GM12878 (cell line): Measurements from ENCODE around the gene RANBP6. TPM values are rescaled to one million over a fixed set of nuclear protein-coding genes. Genes with fewer than 3 reads are reported as not detected.

Experiments
- ATAC-seq: fragments of 200-7000 bp; cut with Tn5 transposase; 3 replicates; pipeline ENCODE4 v1.9.1; 2020; ENCODE audit warnings: mild to moderate bottlenecking, moderate library complexity
- BruUV-seq: library from RNA; stranded (reverse); fragments of 400-500 nt; replicated peaks from 2 replicates; lab custom pipeline; 2021; lab: Mats Ljungman, UMichigan
- CTCF ChIA-PET: fragments of 300-600 bp; sonication (Branson Sonifier 250); formaldehyde crosslinking; extraction: SDS; loops from one replicate; lab custom pipeline; 2021; ENCODE audit warnings: inconsistent platforms; lab: Yijun Ruan, JAX
- POLR2A ChIA-PET: fragments of 350-600 bp; formaldehyde crosslinking; extraction: SDS; loops from one replicate; lab custom pipeline; 2021; ENCODE audit warnings: inconsistent platforms; lab: Charles Lee
- RAD21 ChIA-PET: fragments of 300-600 bp; sonication (Branson Sonifier 250); formaldehyde crosslinking; loops from one replicate; lab custom pipeline; 2023; ENCODE audit warnings: antibody characterized with exemption; ENCODE audit not compliant: unreplicated experiment; lab: Charles Lee
- SMC1A ChIA-PET: fragments of 300-600 bp; sonication (Branson Sonifier 250); formaldehyde crosslinking; loops from one replicate; lab custom pipeline; 2023; ENCODE audit not compliant: unreplicated experiment, uncharacterized antibody; lab: Charles Lee
- DNase-seq: peaks from one replicate; pipeline ENCODE4 v3.0.0-alpha.2; 2011; ENCODE audit warnings: low read depth, low spot score
- FAIRE-seq: peaks from 3 replicates; lab custom pipeline; 2011; peaks lifted over from hg19 to GRCh38; lab: Jason Lieb, UNC
- H2AFZ ChIP-seq: 2 replicates; pipeline ENCODE4 v1.6.0; 2011; ENCODE audit warnings: low read depth, low read length, control low read depth; ENCODE audit not compliant: control insufficient read depth
- H3K27ac ChIP-seq: 2 replicates; pipeline ENCODE4 v1.5.1; 2011; ENCODE audit warnings: control low read depth; ENCODE audit not compliant: control insufficient read depth, insufficient read depth
- H3K27me3 ChIP-seq, 2 experiments: replicated peaks in 1 of 2; 2 replicates each; pipeline versions ENCODE4 v1.6.0 to v1.6.1; 2011; ENCODE audit warnings: low read length in 1 of 2; ENCODE audit not compliant: control insufficient read depth in 2 of 2, insufficient read depth in 2 of 2
- H3K36me3 ChIP-seq, 2 experiments: 2 replicates each; pipeline ENCODE4 v1.5.1; 2011; ENCODE audit warnings: low read length in 1 of 2; ENCODE audit not compliant: control insufficient read depth in 2 of 2, insufficient read depth in 2 of 2
- H3K4me1 ChIP-seq: 2 replicates; pipeline ENCODE4 v1.6.1; 2011; ENCODE audit warnings: mild to moderate bottlenecking, low read length, moderate library complexity, mixed read lengths; ENCODE audit not compliant: control insufficient read depth, insufficient read depth
- H3K4me2 ChIP-seq: 2 replicates; pipeline ENCODE4 v1.6.0; 2011; ENCODE audit warnings: control low read depth; ENCODE audit not compliant: control insufficient read depth, insufficient read depth
- H3K4me3 ChIP-seq: fragments of 200-600 bp; sonication (generic); 2 replicates; pipeline ENCODE4 v1.5.1; 2016
- H3K79me2 ChIP-seq: 2 replicates; pipeline ENCODE4 v1.6.0; 2011; ENCODE audit warnings: low read length; ENCODE audit not compliant: control insufficient read depth, insufficient read depth
- H3K9ac ChIP-seq: 2 replicates; pipeline ENCODE4 v1.8.0; 2011; ENCODE audit warnings: low read length, control low read depth, mixed read lengths; ENCODE audit not compliant: control insufficient read depth, insufficient read depth
- H3K9me3 ChIP-seq: replicated peaks from 3 replicates; pipeline ENCODE4 v1.5.1; 2011; ENCODE audit warnings: mild to moderate bottlenecking, low read length; ENCODE audit not compliant: control insufficient read depth, insufficient read depth
- H4K20me1 ChIP-seq: 2 replicates; pipeline ENCODE4 v1.6.0; 2011; ENCODE audit not compliant: control insufficient read depth, insufficient read depth
- FOS ChIP-seq: IDR thresholded peaks from 3 replicates; pipeline ENCODE4 v1.6.1; 2011; ENCODE audit warnings: borderline replicate concordance; ENCODE audit not compliant: insufficient read length; ENCODE audit errors: extremely low read depth
- KDM1A ChIP-seq: fragments of 200-600 bp; sonication (generic); IDR thresholded peaks from 2 replicates; pipeline ENCODE4 v1.6.1; 2016; ENCODE audit warnings: borderline replicate concordance
- MEF2A ChIP-seq: IDR thresholded peaks from 2 replicates; pipeline ENCODE4 v1.6.1; 2011; ENCODE audit warnings: low read depth, mild to moderate bottlenecking, low read length, moderate library complexity; ENCODE audit not compliant: insufficient read depth
- NR2C1 ChIP-seq: fragments of 450-650 bp; IDR thresholded peaks from 2 replicates; pipeline ENCODE4 v1.6.1; 2017; ENCODE audit warnings: antibody characterized with exemption, mild to moderate bottlenecking, moderate library complexity
- NRF1 ChIP-seq: conservative IDR thresholded peaks from 2 replicates; pipeline ENCODE4 v1.6.1; 2011; ENCODE audit warnings: mild to moderate bottlenecking, low read depth, low read length, improper control_type of control experiment
- RAD21 ChIP-seq: IDR thresholded peaks from 2 replicates; pipeline ENCODE4 v1.6.1; 2011; ENCODE audit warnings: mild to moderate bottlenecking, low read depth, low read length, moderate library complexity; ENCODE audit not compliant: insufficient read depth
- RFX5 ChIP-seq: IDR thresholded peaks from 2 replicates; pipeline ENCODE4 v1.6.1; 2011; ENCODE audit warnings: low read depth, low read length, improper control_type of control experiment
- RUNX3 ChIP-seq: IDR thresholded peaks from 2 replicates; pipeline ENCODE4 v1.6.1; 2012; ENCODE audit warnings: low read length, inconsistent platforms
- SMAD1 ChIP-seq: fragments of 450-650 bp; IDR thresholded peaks from 2 replicates; pipeline ENCODE4 v1.6.1; 2018; ENCODE audit warnings: mild to moderate bottlenecking, low read depth; ENCODE audit not compliant: partially characterized antibody
- STAT1 ChIP-seq: fragments of 450-650 bp; conservative IDR thresholded peaks from 2 replicates; pipeline ENCODE4 v1.6.1; 2014; ENCODE audit warnings: antibody characterized with exemption, mild to moderate bottlenecking
- YY1 ChIP-seq: IDR thresholded peaks from 2 replicates; pipeline ENCODE4 v1.6.1; 2011; ENCODE audit warnings: low read depth, mild to moderate bottlenecking, low read length
- WGBS: methylation state at CpG from one replicate; pipeline ENCODE4 v1.1.6; 2016; ENCODE audit warnings: low lambda C conversion rate; ENCODE audit not compliant: insufficient replicate concordance, insufficient coverage; ENCODE audit errors: missing lambda C conversion rate; 5-methylcytosine and 5-hydroxymethylcytosine counted together
- in situ Hi-C: fragments of 300-500 bp; cut with MboI; formaldehyde crosslinking; loops from 9 replicates; pipeline ENCODE4 v1.14.3; 2018; ENCODE audit warnings: mixed read lengths
- intact Hi-C: fragments of 100-400 bp; cut with micrococcal nuclease; formaldehyde crosslinking; loops from one replicate; pipeline ENCODE4 v1.14.2; 2022; ENCODE audit not compliant: unreplicated experiment
- polyA plus RNA-seq, 11 experiments: library from polyadenylated mRNA; depleted of rRNA in 4 of 11; unstranded in 6 of 11; stranded (reverse) in 5 of 11; fragments of >200 nt; fragmentation: Nextera tagmentation in 4 of 11; fragmentation: Illumina TruSeq in 1 of 11; extraction: Ambion mirVana in 4 of 11; extraction: Trizol in 1 of 11; gene quantifications; 1 replicate in 1 of 11; 2 replicates in 10 of 11; pipeline versions ENCODE4 v1.2.1 to v1.2.3, GENCODE V29; 2011 to 2016; ENCODE audit warnings: inconsistent platforms in 2 of 11, missing spikeins in 2 of 11, low read depth in 1 of 11
- total RNA-seq, 4 experiments: library from RNA; depleted of rRNA in 3 of 4; stranded (reverse); fragments of >200 nt in 3 of 4; fragmentation: Illumina TruSeq in 1 of 4; extraction: Trizol in 1 of 4; gene quantifications; 2 replicates each; pipeline versions ENCODE4 v1.2.1 to v1.2.3, GENCODE V29; 2013 to 2021
- TF ChIP-seq, protein P1 (sequence below): IDR thresholded peaks from 2 replicates; pipeline ENCODE4 v1.6.1; 2011; ENCODE audit warnings: borderline replicate concordance, low read depth, mild to moderate bottlenecking, moderate library complexity, low read length; ENCODE audit not compliant: insufficient read depth, poor library complexity, severe bottlenecking
- TF ChIP-seq, protein P2 (sequence below): IDR thresholded peaks from 2 replicates; pipeline ENCODE4 v1.6.1; 2011; ENCODE audit warnings: low read depth, low read length, improper control_type of control experiment, borderline replicate concordance

Gene RANBP6
- total and polyA plus RNA-seq, 10 of the 15 experiments (the other 5 are each of a cell fraction or from before 2014, with no cell fraction given) = 10.9 to 26.9 (median 19.4) TPM

DNA sequence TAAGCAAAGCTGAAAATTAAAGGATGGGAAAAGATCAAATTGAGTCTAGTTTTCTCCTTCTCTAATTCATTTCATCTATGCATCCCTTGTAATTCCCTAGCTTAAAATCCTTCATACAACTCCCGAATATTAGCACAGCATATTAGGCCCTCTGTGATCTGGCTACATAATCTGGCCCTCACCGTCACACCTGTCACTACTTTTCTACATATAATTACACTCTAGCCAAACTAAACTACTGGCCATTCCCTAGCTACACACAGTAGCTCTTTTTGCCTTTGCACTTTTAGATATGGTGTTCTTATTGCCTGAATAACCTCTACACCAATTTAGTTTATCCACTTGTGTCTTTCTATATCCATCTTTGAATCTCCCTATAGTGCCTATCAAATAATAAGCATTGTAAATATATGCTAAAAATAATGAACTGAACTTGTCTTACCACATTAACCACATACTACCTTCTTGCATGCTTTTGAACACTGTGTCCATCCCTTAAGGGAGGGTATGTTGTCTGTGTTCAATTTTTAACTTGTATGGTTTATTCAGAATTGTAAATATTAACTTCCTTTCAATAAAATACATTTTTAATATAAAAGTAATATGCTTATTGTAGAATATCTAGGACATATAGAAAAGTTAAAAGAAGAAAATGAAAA, 15.9 kb downstream of the RANBP6 start:
- FAIRE-seq (no peak), DNase-seq (no peak)
- H3K27ac ChIP-seq = no peak overlapping the region
- no peak for TF ChIP-seq KDM1A
- TF ChIP-seq RFX5 = no peak
- TF ChIP-seq SMAD1 = no peak
- peak; percentile 57 for TF ChIP-seq RUNX3
- TF ChIP-seq, all 136 proteins: peak for 1
- SMC1A ChIA-PET = interaction anchor here (0.8 to 3.4 kb wide), 13 partner anchors 9 to 113 kb away, joined by 3 to 13 read pairs (median 4); a partner anchor contains a TSS
- H3K9me3 ChIP-seq = no peaks in the 10 kb centered on the region
- no peak overlapping the region for H3K9ac ChIP-seq
- no peaks in the 10 kb centered on the region for H3K27me3 ChIP-seq
- RAD21 ChIA-PET = interaction anchor here (0.6 to 1.6 kb wide), 12 partner anchors 8 to 412 kb away, joined by 3 to 10 read pairs (median 3); a partner anchor contains a TSS
- no TSS peak for BruUV-seq
- H4K20me1 ChIP-seq = no peaks in the 10 kb centered on the region
- no peaks in the 10 kb centered on the region; the same call in 1 of the 2 replicates for H3K4me1 ChIP-seq
- POLR2A ChIA-PET = interaction anchor here (0.5 to 3.0 kb wide), 3 partner anchors 9 to 32 kb away, joined by 3 to 8 read pairs (median 4); partner anchors contain the start of gene RANBP6
- H3K36me3 ChIP-seq = no peaks in the 10 kb centered on the region
- no peak overlapping the region for H3K4me3 ChIP-seq
- CTCF ChIA-PET = interaction anchor here (0.6 to 1.8 kb wide), 8 partner anchors 22 to 181 kb away, joined by 3 to 8 read pairs (median 4); no protein-coding TSS in a partner anchor
- in situ Hi-C loops = no loop called here
- H3K79me2 ChIP-seq = peaks cover 21% of the 10 kb centered on the region
- intact Hi-C loops = loop anchor here (10.0 kb wide), 1 partner anchor 685 kb away; no protein-coding TSS in a partner anchor
- H3K4me2 ChIP-seq = no peak overlapping the region
- 91% methylated on average over 2 of the region's 2 CpGs for WGBS
- peak; percentile 56 for ATAC-seq
- no peak overlapping the region for H2AFZ ChIP-seq

DNA sequence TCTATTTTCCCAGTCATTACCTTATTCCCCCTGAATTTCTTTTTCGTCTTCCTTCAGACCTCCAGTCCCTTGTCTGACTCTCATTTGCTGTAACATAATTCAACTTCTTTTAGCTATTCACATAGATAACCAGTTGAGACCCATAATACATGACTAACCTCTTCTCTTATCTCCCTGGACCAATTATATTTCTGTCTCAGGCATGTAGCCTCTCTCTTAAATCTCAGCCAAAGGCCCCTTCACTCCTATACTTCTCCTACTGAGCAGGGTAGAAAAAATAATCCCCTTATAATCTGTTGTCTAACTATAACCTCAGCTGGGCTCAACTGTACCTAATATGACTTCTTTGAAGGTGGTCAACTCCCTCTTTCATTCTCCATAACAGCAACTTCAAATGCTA, 20.9 kb downstream of the RANBP6 start:
- no peak overlapping the region for H3K27ac ChIP-seq
- FAIRE-seq (no peak), DNase-seq (no peak), ATAC-seq (no peak)
- no peak overlapping the region for H3K4me3 ChIP-seq
- intact Hi-C loops = no loop called here
- TF ChIP-seq MEF2A (no peak), STAT1 (no peak), FOS (no peak), NR2C1 (no peak), YY1 (no peak), RAD21 (no peak), NRF1 (no peak)
- TF ChIP-seq, protein P1, sequence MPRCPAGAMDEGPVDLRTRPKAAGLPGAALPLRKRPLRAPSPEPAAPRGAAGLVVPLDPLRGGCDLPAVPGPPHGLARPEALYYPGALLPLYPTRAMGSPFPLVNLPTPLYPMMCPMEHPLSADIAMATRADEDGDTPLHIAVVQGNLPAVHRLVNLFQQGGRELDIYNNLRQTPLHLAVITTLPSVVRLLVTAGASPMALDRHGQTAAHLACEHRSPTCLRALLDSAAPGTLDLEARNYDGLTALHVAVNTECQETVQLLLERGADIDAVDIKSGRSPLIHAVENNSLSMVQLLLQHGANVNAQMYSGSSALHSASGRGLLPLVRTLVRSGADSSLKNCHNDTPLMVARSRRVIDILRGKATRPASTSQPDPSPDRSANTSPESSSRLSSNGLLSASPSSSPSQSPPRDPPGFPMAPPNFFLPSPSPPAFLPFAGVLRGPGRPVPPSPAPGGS = no peak
- TF ChIP-seq, protein P2, sequence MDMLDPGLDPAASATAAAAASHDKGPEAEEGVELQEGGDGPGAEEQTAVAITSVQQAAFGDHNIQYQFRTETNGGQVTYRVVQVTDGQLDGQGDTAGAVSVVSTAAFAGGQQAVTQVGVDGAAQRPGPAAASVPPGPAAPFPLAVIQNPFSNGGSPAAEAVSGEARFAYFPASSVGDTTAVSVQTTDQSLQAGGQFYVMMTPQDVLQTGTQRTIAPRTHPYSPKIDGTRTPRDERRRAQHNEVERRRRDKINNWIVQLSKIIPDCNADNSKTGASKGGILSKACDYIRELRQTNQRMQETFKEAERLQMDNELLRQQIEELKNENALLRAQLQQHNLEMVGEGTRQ = no peak
- no peaks in the 10 kb centered on the region for H4K20me1 ChIP-seq
- no peak overlapping the region for H2AFZ ChIP-seq
- H3K4me2 ChIP-seq = no peak overlapping the region
- no peaks in the 10 kb centered on the region for H3K9me3 ChIP-seq
- ChIA-PET CTCF (interaction anchor here (0.6 to 2.9 kb wide), 6 partner anchors 29 to 108 kb away, joined by 3 to 12 read pairs (median 6); no protein-coding TSS in a partner anchor), SMC1A (interaction anchor here (1.1 to 2.2 kb wide), 7 partner anchors 8 to 108 kb away, joined by 3 to 9 read pairs (median 6); a partner anchor contains a TSS), RAD21 (interaction anchor here (0.9 to 2.2 kb wide), 3 partner anchors 8 to 60 kb away, joined by 3 to 10 read pairs (median 4); no protein-coding TSS in a partner anchor), POLR2A (interaction anchor here (1.0 to 3.6 kb wide), 2 partner anchors 8 to 14 kb away, joined by 3 to 15 read pairs; a partner anchor contains a TSS)
- no peaks in the 10 kb centered on the region; a peak in 1 of 4 replicates for H3K36me3 ChIP-seq
- no peaks in the 10 kb centered on the region; the same call in 1 of the 2 replicates for H3K4me1 ChIP-seq
- 88% methylated on average over 1 of the region's 1 CpG for WGBS
- peaks cover 10% of the 10 kb centered on the region for H3K79me2 ChIP-seq
- in situ Hi-C loops = no loop called here
- H3K27me3 ChIP-seq = no peaks in the 10 kb centered on the region
- H3K9ac ChIP-seq = no peak overlapping the region
- no TSS peak for BruUV-seq
